Measurements from ENCODE around the gene MCM8.

MCM8 gene

GRCh38 chr20:6046432-6046831 is 96.0 kb downstream of the MCM8 start:
- no peak for DNase-seq

GRCh38 chr20:6048391-6048790 is 97.9 kb downstream of the MCM8 start:
- DNase-seq: no peak

Measured in NCI-H2107 (cell line).